Glutamatergic neuron (in vitro differentiated cells): Measurements from ENCODE around the gene TEX19. TPM values are rescaled to one million over a fixed set of nuclear protein-coding genes. Genes with fewer than 3 reads are reported as not detected.

ENCODE experiments used
- DNase-seq: peaks from one replicate; pipeline ENCODE4 v3.0.0; 2022
- H3K27ac Mint-ChIP-seq: one replicate; pipeline ENCODE4 v1.8.0; 2020; ENCODE audit warnings: mild to moderate bottlenecking, mixed read lengths, inconsistent platforms; ENCODE audit not compliant: unreplicated experiment
- H3K27me3 Mint-ChIP-seq: one replicate; pipeline ENCODE4 v1.8.0; 2020; ENCODE audit warnings: mild to moderate bottlenecking, moderate library complexity, mixed read lengths, inconsistent platforms; ENCODE audit not compliant: unreplicated experiment
- H3K36me3 Mint-ChIP-seq: one replicate; pipeline ENCODE4 v1.8.0; 2020; ENCODE audit warnings: mild to moderate bottlenecking, mixed read lengths, inconsistent platforms; ENCODE audit not compliant: unreplicated experiment
- H3K4me1 Mint-ChIP-seq: one replicate; pipeline ENCODE4 v1.8.0; 2020; ENCODE audit warnings: mild to moderate bottlenecking, low read depth, mixed read lengths, inconsistent platforms; ENCODE audit not compliant: unreplicated experiment
- H3K4me3 Mint-ChIP-seq: one replicate; pipeline ENCODE4 v1.8.0; 2020; ENCODE audit warnings: mild to moderate bottlenecking, mixed read lengths, inconsistent platforms; ENCODE audit not compliant: unreplicated experiment
- H3K9me3 Mint-ChIP-seq: one replicate; pipeline ENCODE4 v1.8.0; 2020; ENCODE audit warnings: mild to moderate bottlenecking, moderate library complexity, mixed read lengths, inconsistent platforms; ENCODE audit not compliant: unreplicated experiment
- CTCF ChIP-seq: fragments of 200-600 bp; sonication (generic); IDR thresholded peaks from one replicate; pipeline ENCODE4 v1.5.0; 2021; ENCODE audit not compliant: partially characterized antibody, unreplicated experiment
- total RNA-seq: library from RNA; stranded (reverse); fragmentation: NEBNext Ultra II Directional; extraction: Animal tissue kit (Norgen Biotek cat#: 25700); gene quantifications from one replicate; pipeline ENCODE4 v1.2.1, GENCODE V29; 2021; ENCODE audit not compliant: unreplicated experiment

The TEX19 gene
- total RNA-seq, 1 donor from 2014 or later: not detected

DNA sequence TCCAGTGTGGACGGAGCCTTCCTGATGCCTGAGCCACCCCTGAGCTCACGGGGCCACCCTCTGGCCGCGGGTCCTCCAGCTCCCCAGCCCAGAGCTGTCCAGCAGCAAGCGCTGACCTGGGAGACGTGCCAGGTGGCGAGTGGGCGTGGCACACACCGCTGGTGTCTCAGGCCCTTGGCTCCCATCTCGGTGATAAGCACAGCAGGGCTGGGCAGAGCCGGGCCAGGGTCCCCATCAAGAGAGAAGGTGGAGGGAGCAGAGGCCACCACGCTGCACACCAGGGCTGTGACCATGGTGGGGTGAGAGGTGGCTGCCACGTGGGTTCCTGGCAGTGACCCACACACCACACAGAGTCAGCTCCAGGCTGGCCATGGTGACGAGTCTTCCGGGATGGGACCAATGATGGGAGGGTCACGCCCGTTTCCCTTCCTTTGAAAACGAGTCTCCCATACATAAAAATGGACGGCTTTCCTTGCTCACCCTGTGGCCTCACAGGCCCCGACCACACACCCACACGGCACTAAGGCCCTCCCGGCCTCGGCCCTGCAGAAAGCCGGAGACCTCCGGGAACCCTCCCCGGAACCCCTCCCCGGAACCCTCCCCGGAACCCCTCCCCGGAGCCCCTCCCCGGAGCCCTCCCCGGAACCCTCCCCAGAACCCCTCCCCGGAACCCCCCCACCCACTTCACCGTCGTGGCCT, 29.3 kb downstream of the TEX19 start:
- no peak for TF ChIP-seq CTCF
- Mint-ChIP-seq H3K4me3 (no peak overlapping the region), H3K36me3 (no peaks in the 10 kb centered on the region)

DNA sequence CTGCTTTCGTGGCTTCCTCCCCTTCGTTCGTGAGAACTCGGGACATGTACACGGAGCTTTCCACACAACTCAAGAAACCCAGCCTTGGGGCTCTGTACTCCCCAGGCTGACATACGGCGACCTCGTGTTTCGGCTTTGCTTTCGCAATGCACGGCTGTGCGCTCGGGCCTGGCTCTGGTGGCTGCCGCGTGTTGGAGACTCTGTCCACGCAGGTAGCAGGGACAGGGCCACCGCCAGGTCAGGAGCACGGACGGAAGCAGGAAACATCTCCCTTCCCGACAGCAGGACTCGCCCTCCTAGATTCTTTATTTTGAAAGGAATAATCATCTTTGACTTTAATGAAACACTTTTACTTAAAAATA, 29.9 kb downstream of the TEX19 start:
- Mint-ChIP-seq H3K9me3 (peaks cover 6% of the 10 kb centered on the region), H3K4me1 (peaks cover 10% of the 10 kb centered on the region), H3K27me3 (peaks cover 5% of the 10 kb centered on the region), H3K27ac (no peak overlapping the region), H3K4me3 (peak overlapping the region; percentile 11), H3K36me3 (no peaks in the 10 kb centered on the region)
- no peak for TF ChIP-seq CTCF
- no peak for DNase-seq

More for the DNA sequence above, 29.3 kb downstream of the TEX19 start:
- peaks cover 7% of the 10 kb centered on the region for H3K9me3 Mint-ChIP-seq
- H3K27ac Mint-ChIP-seq: no peak overlapping the region
- no peak for DNase-seq
- peaks cover 5% of the 10 kb centered on the region for H3K27me3 Mint-ChIP-seq
- peaks cover 8% of the 10 kb centered on the region for H3K4me1 Mint-ChIP-seq

GRCh38 chr17:82389379-82389778, 30.3 kb downstream of the TEX19 start:
- Mint-ChIP-seq H3K27me3 (peaks cover 5% of the 10 kb centered on the region), H3K27ac (no peak overlapping the region), H3K9me3 (peaks cover 6% of the 10 kb centered on the region), H3K4me3 (peak overlapping the region; percentile 11), H3K36me3 (no peaks in the 10 kb centered on the region), H3K4me1 (peaks cover 9% of the 10 kb centered on the region)
- no peak for TF ChIP-seq CTCF
- no peak for DNase-seq

- no peak overlapping the region for H3K27ac Mint-ChIP-seq
- DNase-seq: no peak
- H3K9me3 Mint-ChIP-seq: peaks cover 3% of the 10 kb centered on the region
- peaks cover 5% of the 10 kb centered on the region for H3K27me3 Mint-ChIP-seq
- no peak for TF ChIP-seq CTCF
- H3K4me3 Mint-ChIP-seq: no peak overlapping the region
- no peaks in the 10 kb centered on the region for H3K36me3 Mint-ChIP-seq
- H3K4me1 Mint-ChIP-seq: peaks cover 9% of the 10 kb centered on the region
These were observed 31.2 kb downstream of the TEX19 start for GRCh38 chr17:82390015-82390859.
